Measurements from ENCODE around the gene PNLIPRP2.

DNA sequence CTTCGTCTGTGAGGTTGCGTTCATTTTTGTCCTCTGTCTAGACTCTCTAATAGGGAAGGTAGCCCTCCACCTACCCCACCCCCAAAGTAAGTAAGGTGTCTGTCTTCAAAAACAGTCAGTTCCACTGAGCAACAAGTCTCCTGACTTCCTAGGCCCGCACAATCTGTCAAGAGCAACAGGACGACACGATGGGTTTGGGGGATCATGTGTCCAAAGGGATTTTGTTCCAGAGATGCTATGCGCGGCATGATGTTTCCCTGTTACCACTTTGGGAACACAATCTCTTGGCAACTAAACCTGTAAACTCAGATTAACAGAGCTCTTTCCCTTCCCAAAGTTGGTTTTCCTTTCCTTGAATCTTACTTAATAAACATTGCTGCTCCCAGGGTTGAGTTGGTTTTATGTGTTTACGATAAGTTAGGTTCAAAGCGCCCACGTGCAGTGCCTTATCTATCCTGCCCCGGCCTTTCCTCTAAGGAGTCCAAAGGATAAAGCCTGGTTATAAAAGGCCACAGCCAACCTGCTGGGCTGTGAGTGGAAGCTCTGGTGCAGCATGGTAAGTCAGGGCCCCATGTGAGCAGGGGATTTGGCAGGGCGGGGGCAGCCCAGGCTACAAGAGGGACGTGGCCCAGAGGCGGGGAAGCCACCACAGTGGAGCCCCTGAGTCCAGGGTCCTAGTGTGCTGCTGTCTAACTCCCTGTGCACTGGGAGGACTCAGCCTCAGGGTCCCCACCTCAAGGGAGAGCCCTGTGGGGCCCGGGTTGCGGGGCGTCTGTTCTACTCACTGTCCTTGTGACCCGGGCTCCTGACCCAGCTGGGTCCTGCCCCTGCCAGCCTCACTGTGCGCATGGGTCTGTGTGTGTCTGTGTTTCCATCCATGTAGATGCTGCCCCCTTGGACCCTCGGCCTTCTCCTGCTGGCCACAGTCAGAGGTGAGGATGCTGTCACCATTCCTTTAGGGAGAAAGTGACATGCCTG is at the start of gene PNLIPRP2:
- TF ChIP-seq, protein P1, sequence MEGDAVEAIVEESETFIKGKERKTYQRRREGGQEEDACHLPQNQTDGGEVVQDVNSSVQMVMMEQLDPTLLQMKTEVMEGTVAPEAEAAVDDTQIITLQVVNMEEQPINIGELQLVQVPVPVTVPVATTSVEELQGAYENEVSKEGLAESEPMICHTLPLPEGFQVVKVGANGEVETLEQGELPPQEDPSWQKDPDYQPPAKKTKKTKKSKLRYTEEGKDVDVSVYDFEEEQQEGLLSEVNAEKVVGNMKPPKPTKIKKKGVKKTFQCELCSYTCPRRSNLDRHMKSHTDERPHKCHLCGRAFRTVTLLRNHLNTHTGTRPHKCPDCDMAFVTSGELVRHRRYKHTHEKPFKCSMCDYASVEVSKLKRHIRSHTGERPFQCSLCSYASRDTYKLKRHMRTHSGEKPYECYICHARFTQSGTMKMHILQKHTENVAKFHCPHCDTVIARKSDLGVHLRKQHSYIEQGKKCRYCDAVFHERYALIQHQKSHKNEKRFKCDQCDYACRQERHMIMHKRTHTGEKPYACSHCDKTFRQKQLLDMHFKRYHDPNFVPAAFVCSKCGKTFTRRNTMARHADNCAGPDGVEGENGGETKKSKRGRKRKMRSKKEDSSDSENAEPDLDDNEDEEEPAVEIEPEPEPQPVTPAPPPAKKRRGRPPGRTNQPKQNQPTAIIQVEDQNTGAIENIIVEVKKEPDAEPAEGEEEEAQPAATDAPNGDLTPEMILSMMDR (tag by site-specific recombination; IDR thresholded peaks at IDR 0.05) = no peak
- TF ChIP-seq ZNF184 (tag by site-specific recombination; IDR thresholded peaks at IDR 0.05) (no peak), ZNF274 (IDR thresholded peaks at IDR 0.05; ENCODE audit: low read length) (no peak), ZNF274 (tag by site-specific recombination; IDR thresholded peaks at IDR 0.05; ENCODE audit: borderline replicate concordance) (no peak), ZNF350 (tag by site-specific recombination; IDR thresholded peaks at IDR 0.05) (no peak), ZNF2 (tag by site-specific recombination; IDR thresholded peaks at IDR 0.05) (no peak), YY2 (tag by site-specific recombination; IDR thresholded peaks at IDR 0.05) (no peak)

All from HEK293 (cell line).